HG03108 (cell line): ENCODE data around the gene GLIS2.

ENCODE experiments used
- ATAC-seq: cut with Tn5 transposase; IDR thresholded peaks from one replicate; pipeline ENCODE4 v1.9.1; 2021; ENCODE audit warnings: moderate library complexity; ENCODE audit not compliant: unreplicated experiment

Gene GLIS2

DNA sequence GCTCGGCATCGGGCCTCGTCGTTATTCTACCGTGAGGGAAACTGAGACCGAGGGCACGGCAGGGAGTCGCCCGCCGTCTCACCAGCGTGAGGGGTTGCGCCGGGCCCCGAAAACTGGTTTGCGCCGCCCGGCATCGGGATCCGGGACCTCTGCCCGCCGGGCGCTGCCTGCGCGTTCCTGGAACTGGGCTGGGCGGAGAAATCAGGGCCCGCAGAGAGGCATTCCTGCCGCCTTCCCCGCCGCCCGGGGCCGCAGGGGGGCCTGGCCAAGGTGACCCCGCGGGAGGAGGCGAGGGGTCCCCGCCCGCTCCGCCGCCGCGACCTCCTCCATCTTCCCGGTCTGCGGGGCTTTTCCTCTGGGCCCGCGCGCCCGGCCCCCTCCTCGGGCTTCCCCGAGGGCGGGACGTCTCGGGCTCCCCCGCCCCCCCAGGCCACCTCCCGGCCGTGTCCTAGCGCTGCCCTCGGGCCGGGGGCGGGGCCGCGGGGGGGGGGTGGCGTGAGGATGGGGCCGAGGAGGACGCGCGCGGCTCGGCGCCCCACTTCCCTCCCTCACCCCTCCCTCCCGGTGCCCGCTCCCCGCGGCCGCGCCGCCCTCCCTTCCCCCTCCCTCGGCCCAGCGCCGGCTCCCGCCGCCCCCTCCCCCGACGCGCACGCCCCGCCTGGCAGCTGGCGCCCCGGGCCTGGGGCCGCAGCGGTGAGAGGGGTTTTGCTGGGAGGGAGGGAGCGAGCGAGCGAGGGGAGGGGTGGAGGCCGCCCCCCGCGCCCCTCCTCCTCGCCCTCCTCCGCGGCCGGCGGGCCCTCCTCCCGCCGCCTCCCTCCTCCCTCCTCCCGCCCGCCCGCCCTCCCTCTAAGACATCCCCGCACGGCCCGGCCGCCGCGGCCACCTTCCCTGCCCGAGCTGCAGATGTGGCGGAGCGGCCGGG lies at the start of gene GLIS2:
Gene GLIS2, plus strand, starts transcription at position 882 of the 922 bp plus-strand sequence. CDS start 16,214 bp downstream, outside the sequence.
- no peak for ATAC-seq

GRCh38 chr16:4266372-4266771 lies 49.5 kb upstream of the GLIS2 start:
- no peak for ATAC-seq

GRCh38 chr16:4270091-4270490 lies 45.8 kb upstream of the GLIS2 start:
- ATAC-seq = no peak

GRCh38 chr16:4270595-4270994 lies 45.3 kb upstream of the GLIS2 start:
- no peak for ATAC-seq

DNA sequence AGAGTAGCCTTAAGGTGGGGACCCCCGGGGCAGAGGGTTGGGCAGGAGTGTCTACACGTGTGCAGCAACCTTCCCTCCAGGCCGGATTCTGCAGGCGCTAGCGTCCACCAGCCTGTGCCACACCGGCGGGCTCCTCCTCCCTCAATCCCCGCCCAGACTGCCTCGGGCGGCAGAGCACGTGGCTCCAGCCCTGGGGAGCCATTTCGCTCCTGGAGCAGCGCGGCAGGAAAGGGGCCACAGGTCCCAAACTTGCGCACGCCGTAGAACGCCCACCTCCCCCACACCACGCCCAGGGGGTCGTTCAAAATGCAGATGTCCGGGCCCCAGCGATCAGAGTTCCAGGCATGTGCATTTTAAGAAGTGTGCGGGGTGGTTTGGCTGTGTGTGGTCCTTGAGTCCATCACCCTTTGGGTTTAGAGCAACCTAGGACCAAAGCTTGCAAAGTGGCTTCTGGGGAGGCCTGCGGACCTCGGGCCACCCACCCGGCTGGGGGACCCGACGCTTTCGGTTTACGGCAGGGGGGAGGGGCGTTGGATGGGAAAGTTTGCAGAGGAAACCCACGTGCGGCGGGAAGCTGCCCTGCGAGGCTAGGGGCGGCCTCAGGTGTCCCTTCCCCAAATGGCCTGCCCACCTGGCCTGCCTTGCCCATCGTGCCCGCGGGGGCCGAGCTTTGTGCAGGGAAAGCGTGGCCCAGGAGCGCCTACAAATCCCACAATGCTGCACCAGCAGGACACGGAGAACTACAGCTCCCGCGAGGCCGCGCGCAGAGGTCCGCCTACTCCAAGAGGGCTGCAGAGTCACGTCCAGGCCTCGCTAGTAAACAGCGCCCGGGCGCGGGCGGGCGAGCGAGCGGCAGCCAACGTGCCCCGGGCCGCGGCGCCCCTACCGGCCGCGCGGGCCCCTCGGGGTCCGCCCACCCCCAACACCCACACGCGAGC lies 44.4 kb upstream of the GLIS2 start:
- ATAC-seq = peak; percentile 60

DNA sequence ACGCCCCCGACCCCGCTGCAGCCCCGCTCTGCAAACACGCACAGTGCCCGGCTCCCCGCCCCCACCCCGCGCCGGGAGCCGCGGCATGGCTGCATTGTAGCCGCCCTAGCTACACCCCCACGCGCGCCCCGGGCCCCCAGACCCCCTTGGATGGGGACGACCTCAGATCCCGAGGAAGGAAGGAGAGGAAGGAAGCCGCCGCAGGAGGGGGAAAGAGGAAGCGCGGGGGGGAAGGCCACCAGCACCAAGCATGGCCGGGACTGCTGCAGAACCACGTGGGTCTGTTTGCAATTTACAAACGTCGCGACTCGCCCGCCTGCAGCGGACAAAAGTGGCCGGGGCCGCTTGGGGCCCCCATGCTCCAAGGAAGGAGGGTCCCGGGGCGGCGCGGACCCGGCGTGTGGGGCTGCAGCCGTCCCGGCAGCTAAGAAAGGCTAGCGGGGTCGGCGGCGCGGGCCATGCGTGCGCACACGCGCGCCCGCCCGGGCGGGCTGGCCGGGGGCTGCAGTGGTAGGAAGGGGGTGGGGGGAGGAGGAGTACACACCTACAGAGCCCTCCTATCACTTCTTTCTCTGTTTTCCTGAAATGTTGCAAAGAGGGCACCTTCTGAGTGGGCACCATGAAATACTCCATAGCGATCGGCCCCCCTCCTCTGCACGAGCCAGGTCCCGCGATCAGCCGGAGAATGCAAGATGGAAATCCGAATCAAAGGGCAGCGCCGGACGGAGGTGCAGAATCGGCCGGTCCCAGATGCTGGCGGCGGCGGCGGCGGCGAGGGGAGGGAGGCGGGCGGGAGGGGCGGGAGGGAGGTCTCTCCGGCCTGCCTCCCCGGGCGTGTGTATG lies 43.5 kb upstream of the GLIS2 start:
- peak; percentile 6 for ATAC-seq

GRCh38 chr16:4273858-4274311 lies 42.0 kb upstream of the GLIS2 start:
- ATAC-seq = no peak

DNA sequence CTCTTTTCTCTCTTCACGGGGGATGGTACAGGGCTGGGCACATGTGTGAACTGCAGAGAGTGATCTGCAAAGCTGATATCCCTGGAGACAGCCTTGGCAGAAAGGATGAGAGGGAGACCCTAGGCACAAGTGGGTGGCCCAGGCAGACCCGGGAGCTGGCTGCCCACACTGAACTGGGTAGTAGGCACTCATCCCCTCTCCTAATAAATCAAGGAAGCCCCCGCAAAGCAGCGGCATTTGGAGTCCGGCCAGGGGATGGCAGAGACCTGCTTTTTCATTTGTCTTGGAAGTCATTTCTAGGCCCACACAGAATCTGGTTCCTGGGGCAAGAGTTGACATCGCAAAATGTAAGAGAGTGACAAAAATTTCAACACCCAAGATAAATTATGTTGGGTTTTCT lies 40.0 kb upstream of the GLIS2 start:
- ATAC-seq = no peak

GRCh38 chr16:4277987-4278513 lies 37.8 kb upstream of the GLIS2 start:
- no peak for ATAC-seq

DNA sequence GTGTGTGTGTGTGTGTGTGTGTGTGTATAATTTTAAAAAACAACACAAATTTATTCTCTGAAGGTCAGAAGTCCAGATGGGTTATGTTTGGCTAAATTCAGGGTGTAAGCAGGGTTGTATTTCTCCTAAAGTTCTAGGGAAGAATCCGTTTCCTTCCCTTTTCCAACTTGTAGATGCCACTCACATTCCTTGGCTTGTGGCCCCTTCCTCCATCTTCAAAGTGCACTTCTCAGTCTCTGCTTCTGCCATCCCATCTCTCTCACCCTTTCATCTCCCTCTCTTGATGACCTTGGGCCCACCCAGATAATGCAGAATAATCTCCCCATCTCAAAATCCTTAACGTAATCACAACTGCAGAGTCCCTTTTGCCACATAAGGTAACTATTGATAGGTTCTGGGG lies 35.2 kb upstream of the GLIS2 start:
- ATAC-seq = no peak

DNA sequence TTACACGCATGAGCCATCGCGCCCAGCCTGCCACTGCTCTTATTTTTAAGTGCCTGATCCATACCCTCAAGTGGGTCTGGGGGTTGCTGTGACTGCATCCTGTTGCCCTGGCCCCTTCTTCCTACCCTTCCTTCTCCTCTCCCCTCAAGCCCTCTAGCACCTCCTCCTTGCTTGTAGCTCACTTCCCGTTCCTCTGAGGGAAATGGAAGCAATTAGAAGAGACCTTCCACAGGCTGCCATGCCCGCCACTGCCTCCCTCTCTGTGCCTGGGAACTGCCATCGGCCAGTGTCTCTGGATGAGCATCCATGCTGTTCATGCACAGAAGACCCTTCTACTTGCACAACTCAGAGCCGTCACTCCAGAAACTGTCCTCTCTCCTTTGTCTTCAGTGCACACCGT lies 32.4 kb upstream of the GLIS2 start:
- ATAC-seq = no peak

- ATAC-seq = no peak
Observed at GRCh38 chr16:4283939-4284338, 31.9 kb upstream of the GLIS2 start.

DNA sequence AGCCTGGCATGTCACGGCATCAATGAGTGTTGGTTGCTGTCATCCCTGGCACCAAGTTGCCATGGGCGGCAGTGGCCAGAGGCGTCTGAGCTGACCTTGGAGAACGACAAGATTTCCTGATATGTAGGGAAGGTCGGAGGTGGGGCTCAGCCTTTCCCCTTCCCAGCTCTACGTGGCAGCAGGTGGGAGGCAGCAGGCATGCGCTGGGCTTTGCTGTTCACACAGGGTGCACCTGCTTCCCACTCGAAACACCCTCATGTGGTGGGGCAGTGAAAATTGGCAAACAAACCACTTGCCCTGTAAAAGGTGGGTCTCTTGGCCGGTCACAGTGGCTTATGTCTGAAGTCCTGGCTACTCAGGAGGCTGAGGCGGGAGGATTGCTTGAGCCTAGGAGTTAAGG lies 30.7 kb upstream of the GLIS2 start:
- no peak for ATAC-seq

GRCh38 chr16:4288148-4288921 lies 27.5 kb upstream of the GLIS2 start:
- ATAC-seq = no peak

- no peak for ATAC-seq
Observed at GRCh38 chr16:4290236-4290830, 25.5 kb upstream of the GLIS2 start.

- ATAC-seq = no peak
Observed at GRCh38 chr16:4291699-4292098, 24.2 kb upstream of the GLIS2 start.

DNA sequence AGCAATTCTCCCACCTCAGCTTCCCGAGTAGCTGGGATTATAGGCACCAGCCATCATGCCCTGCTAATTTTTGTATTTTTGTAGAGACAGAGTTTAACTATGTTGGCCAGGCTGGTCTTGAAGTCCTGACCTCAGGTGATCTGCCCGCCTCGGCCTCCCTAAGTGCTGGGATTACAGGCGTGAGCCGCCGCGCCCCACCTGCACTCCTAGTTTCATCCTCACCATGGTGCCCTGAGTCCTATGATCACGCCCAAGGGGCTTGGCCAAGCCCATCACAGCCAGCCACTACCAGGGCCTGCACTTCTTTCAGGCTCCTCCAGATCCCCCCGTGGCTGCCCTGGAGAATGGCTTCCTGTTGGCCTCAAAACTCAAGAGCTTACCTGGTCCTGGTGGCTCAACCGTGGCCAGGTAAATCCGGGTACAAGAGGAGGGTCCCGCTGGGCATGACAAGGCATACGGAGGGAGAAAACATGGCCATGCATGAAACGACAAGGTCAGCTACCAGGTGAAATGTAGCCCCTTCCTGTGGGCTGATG lies 22.6 kb upstream of the GLIS2 start:
- ATAC-seq = no peak

DNA sequence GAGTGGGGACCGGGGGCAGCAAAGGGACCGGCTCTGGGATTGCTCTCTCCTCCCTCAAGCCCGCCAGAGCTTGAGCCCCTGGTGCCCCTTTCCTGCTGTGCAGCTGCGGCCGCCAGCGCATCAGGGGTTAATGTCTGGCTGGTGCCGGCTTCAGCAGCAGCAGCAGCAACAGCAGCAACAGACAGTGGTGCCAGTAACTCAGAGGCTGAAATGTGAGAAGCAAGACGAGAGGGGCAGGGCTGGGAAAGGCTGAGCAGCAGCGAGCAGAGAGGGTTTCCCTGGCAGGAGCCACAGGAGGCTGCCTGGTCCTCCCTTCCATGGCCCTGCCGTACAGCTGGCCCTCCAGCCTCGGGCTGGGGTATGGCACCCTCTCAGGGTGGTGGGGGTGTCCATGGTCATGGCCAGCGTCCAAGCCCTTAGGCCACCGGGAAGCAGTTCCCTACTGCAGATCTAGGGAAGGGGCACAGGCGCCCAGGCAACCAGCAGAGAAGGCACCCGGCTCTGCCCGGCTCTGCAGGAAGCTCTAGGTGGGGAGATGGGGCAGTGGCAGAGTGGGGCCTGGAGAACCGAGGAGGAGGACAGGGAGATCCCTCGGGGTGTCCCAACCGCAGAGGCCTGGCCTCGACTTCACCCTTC lies 21.9 kb upstream of the GLIS2 start:
- ATAC-seq = no peak

- no peak for ATAC-seq
Observed at GRCh38 chr16:4295581-4295980, 20.3 kb upstream of the GLIS2 start.
